ENCODE measurements around the gene LMAN1.

Gene LMAN1

DNA sequence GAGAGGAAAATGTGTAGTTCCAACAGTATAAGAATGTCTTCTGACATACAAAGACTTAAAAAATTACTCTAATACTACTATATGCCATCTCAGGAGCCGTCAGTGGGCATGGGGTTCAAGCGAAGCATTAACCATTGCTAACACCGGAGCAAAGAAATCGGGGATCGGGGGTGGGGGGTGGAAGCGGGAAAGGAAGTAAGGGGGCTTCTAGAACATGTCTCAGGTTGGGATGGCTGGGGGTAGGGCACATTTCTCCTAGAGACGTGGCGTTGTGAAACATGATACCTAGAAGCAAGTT lies 702 bp downstream of the LMAN1 start:
- DNase-seq: no peak

DNA sequence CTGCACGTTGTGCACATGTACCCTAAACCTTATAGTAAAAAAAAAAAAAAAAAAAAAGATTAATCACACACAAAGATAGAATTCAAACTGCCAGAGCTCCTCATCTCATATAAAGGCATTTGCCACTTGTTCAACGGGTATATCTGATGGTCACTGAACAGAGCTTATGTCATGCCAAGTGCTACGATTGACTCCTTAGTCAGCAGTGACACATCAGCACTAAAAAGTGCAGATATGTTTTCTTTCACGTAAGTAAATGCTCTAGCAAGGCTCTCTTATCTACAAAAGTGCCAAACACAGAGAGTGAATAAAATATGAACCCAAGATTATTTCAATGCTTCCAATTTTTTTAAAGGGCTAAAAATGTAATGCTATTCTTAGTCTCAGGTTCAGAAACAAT lies 1.1 kb downstream of the LMAN1 start:
- no peak for DNase-seq

DNA sequence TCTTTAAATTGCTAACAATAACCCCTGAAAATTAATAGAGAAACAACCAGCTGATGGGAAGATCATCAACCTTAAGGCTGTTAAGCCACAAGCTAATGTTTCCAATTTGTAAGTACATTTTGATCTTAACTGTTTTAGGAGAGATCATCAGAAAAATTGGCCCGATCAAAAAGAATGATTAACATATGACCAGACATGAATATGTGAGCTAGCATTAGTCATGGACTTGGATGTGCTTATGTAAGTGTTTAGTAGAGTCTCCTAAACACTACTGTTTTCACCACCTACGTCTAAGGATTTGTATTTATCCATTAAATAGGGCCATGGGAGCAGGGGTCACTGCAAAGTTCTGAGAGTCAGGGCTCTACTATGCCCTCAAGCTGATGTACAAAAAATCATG lies 4.3 kb downstream of the LMAN1 start:
- no peak for DNase-seq

DNA sequence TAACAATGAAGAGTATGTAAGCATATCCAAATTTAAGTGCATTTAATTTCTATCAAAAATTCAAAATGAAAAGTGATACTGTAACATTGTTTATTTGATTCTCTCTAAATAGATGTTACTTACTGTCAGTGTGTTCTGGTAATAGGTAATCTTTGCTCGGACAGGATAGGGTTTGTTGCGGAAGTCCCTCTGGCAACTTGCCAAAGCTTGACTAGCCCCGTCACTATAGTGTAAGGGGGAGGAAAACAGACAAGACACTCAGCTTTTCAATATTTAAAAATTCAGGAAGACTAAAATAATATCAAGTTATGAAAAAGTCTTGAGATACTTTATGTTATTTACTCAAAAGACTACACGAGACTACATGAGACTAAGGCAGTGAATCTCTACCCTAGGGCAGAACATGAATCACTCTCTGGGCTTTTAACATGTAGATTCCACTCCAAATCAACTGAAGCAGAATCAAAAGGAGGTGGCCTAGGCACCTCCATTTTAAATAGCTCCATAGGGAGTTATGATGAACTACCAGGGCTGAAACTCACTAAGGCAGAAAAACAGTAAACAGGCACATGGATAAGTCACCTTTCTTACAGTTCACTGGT lies 5.9 kb downstream of the LMAN1 start:
- DNase-seq: peak in 1 of 2 experiments; percentile 24

DNA sequence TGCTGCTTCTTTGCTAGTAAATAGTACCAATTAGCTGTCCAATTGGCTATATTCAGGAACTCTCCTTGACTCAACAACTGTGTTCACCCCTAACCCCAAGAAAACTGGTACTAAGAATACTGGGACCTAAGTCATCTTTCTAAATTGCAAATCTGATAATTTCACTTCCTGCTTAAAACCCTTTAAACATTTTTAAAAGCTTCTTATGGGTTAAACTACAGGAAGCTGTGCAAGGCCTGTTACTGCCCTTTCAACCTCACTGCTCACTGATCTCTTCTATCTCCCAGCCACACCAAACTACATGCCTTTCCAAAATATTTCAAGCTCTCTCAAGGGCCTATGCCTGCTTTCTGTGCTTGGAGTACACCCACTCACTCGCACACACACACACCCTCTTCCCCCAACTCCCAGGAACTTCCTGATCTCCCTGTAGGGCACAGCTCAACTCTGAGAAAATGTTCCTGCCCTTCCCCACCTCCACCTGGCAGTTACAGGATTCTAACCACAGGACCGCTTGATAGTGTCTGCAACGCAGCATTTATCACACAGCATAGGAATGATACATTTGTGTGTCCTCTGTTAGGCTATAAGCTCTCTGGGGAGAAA lies 6.7 kb downstream of the LMAN1 start:
- DNase-seq: no peak

DNA sequence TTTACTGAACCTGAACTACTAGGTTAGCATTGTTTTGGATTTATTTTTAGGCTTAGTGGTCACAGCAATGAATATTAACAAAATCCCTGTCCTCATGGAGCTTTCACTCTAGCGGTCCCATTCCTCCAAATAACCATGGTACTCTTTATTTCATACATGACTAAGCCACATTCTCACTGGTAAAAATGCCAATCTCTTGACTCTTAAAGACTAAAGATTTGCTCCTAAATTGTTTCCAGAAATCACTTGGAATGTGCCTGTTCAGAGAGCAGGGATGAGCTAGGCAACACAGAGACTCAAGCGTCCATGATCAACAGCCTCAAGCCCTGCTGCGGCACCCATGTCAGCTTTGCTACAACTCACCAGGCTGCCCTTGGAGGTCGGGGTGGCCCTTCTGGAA lies 13.5 kb downstream of the LMAN1 start:
- no peak for DNase-seq

DNA sequence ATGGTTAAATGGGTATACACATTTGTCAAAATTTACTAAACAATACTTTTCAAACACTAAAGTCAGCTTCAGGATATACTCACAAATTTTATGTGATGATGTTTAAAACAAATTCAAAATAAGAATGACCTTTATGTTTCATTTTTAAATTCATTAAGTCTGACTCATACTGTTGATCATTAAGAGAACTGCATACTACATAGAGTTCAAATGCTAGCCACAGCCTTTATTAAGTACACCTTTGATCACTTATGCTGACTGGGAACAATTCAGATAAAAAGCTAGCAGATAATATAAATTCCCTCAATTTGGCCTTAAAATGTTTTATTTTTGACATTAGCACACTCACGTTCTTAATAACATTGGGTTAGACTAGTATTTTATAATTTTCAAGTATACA lies 14.1 kb downstream of the LMAN1 start:
- DNase-seq: no peak

DNA sequence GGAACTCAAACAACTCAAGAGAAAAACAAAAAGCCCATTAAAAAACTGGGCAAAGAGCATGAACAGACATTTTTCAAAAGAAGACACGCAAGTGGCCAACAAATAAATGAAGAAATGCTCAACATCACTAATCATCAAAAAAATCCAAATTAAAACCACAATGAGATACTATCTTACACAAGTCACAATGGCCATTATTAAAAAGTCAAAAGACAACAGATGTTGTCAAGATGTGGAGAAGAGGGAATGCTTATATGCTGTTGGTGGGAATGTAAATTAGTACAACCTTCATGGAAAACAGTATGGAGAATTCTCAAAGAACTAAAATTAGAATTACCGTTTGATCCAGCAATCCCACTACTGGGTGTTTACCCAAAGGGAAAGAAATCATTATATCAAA lies 15.1 kb downstream of the LMAN1 start:
- no peak for DNase-seq

DNA sequence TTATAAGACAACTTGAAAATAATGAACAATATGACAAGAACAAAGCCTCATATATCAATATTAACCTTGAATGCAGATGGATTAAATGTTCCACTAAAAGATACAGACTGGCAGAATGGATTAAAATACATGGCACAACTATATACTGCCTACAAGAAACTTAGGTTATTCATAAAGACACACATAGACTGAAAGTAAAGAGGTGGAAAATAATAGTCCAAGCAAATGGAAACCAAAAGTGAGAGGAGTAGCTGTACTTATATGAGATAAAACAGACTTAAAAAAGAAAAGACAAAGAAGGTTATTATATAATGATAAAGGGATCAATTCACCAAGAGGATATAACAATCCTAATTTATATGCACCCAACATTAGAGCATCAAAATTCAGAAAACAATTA lies 18.2 kb downstream of the LMAN1 start:
- no peak for DNase-seq

DNA sequence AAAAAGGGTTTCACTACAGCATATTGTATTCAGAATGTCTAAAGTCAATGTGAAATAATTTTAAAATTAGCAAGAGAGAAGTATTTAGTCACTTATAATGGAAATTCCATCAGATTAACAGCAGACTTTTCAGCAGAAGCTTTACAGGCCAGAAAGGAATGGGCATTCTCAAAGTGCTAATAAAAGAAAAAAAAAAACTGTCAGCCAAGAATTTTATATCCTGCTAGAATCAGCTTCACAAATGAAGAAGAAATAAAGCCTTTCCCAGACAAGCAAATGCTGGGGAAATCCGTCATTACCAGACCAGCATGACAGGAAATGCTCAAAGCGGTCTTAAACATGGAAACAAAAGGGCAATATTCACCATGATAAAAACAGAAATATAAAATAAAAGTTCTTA lies 18.8 kb downstream of the LMAN1 start:
- DNase-seq: no peak

DNA sequence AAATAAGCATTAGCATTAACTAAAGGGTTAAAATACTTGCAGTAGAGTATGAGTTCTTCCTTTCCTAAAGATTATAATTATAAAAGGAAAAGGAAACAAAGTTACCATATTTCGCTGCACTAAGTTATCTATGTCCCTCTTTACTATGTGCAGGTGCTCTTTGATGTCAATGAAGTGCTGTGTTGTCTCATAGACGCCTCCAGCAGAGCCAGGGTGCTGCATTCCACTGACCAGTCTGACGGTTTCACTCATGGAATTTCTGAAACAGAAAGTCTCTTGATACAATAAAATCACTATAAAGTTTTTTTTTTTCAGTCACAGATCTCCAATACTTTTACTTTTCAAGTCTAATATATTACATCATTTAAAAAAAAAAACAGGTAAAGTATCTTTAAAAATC lies 26.1 kb downstream of the LMAN1 start:
- DNase-seq: no peak

DNA sequence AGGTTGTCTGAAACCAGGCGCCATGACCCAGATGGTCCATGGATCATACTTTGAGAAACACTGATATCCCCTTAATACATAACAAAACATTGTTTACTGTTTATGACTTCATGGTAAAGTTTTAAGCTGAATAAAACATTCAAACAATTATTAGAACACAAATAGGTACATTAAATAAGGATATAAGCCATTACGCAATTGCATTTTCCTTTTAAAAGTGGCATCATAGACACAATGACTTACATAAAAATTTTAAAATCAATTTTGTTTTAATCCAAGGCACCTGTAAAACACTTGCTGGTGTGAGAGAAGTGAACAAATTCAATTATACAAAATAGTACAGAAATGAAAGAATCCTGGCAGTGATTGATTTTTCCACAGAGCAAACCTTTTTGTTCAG lies 30.4 kb downstream of the LMAN1 start:
- DNase-seq: no peak

DNA sequence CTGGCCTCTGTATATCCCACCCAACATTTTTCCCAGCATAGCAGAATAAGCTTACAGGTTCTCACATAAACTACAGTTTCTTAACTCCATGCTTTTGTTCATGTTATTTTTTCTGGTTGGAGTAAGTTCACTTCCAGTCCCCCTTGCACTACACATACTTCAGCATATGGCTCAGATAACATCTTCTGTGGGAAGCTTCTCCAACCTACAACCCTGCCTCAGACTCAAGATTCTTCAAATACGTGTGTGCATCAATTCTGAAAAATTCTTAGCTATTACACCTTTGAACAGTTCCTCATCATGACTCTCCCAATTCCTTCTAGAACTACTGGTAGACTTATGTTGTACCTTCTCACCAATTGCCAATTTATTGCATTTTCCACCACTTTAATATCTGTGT lies 33.1 kb downstream of the LMAN1 start:
- no peak for DNase-seq

DNA sequence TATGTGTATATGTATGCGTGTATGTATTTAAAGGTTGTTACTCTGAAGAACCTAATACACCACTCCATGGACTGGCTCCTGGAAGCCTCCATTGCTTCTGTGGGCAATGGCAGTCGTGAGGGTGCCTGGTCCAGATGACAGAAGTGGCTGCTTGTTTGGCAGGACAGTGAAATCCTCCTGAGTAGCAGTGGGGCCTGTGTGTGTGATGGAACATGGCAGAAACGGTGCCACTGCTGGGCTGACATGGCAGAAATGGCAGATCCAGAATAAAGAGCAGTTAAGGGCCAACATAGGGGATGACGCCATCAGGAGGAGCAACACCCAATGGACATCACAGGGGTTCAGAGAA lies 34.5 kb downstream of the LMAN1 start:
- no peak for DNase-seq

DNA sequence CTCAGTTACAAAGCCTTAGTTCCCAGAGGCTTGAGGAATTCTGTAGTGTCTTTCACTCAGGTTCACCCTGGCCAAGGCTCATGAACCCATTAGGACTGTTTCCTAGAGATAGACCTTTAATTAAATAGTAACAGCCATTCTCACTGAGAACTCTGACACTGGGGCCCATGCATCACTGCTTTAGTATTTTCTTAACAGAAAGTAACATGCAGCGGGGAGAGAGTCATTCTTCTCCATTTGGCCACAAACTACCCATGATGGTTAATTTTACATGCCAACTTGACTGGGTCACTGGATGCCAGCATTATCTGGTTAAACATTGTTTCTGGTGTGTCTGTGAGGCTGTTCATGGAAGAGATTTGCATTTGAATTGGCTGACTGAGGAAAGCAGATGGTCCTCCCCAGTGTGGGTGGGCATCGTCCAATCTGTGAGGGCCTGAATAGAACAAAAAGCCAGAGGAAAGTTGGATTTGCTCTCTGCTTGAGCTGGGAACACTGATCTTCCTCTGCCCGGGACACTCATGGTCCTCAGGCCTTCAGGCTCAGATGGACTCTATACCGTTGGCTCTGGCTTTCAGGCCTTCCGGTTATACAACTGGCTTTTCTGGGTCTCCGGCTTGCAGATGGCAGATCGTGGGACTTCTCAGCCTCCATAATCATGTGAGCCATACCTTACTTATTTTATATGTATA lies 35.0 kb downstream of the LMAN1 start:
- DNase-seq: no peak

DNA sequence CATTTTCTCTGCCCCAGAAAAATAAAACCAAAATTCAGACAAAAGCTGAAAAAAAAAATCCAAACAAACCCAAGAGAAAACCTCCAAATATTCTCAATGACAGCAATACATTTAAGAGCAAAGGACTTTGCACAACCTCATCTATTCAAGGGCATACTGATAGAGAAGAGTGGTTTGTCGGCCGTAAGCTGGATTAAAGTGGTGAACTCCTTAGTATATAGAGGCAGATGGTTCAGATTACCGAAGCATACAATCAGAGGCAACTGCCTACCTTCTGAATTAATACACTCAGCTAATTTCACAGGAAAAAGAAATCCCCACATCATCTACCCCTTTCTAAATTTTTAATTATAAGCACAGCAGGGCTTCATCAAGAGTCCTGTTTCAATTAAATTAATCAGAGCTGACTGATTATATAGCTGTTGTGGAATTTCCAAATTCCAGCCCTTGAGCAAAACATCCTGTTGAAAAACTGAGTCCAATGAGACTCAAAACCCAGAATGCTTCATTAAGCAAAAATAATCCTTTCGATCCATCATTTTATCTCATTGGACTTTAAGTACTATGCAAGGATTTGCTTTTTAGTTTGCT lies 40.5 kb downstream of the LMAN1 start, which contains the start of gene CPLX4:
TSS of gene CPLX4 (minus strand) at position 190 of the 591 bp plus-strand sequence. CDS start at position 3, 187 bp downstream.
- no peak for DNase-seq

DNA sequence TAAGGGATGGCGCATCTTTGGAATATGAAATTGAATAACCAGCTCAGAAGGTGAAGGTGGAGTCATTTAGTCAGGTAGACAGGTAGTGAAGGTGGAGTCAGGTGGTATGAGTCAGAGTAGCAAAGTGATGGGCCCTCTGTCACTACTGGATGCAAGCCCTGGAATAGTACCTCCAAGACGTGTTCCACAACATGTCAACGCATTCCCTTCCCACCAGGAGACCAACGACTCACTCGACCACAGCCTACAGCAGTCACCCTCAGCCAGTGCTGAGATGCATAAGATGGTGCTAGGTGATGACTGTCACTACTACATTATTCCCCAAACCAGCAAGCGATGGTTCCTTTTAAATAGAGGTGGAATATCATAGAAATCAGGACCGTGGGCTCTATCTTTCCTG lies 47.4 kb downstream of the LMAN1 start:
- no peak for DNase-seq

DNA sequence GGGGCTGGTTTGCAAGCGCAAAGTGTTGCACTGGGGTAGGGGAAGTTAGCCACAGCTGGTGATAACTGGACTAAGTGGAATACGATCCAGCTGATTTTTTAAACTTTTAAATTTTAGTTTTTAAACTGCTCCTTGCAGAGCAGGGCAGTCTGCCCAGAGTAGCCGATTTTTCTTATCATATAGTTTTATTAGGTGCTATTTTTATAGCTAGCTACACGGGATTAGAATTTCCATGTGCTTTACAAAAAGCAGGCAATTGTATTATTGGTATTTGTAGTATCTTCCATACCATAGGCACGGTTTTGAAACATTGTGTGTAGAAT lies 50.2 kb downstream of the LMAN1 start:
- no peak for DNase-seq

DNA sequence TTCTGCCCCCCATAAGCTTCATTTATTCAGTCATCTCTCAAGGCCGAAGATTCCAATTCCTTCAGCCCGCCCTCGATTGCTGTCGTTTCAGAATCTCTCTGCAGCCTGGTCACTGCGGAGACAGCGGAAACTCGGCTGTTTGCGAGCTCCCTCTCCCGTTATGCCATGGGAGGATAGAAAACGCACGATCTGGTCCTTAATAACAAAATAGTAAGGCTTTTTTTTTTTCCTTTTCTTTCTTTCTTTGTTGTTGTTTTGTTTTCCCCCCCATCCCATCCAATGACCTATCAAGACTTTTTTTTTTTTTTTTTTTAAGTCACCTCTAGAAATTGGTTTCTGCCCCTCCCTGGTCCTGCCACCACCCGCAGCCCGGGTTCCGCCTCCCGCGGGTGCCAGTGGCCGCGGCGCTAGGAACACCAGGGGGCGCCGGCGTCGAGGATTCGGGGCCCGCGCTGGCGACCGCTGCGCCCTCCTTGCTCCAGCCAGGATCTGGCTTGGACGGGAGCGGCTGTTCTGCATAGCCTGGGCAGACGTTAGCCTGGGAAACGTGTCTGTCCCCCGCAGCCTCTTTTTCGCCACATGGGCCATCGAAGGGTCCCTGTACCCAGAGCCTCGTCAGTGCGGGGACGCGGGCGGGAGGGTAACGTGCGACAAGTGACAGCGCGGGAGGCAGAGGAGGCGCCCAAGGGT lies 50.7 kb downstream of the LMAN1 start:
- DNase-seq: peak; percentile 64 to 73

DNA sequence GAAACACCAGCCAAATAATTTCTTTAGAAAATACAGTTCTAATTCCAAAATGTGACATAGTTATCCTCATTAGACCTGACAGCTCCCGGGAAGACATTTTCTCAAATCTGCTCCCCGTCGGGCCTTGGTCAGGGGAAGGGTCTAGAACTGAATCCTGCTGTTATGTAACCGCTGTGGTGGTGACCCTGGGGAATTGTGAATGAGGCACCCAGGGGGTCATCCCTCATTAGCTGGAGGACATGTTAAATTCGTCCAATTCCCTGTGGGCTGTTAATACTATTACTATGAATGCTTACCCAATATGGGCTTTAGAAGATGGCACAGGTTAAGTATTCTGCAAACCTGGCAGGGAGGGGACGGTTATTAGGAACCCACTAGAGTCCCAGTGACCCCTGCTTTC lies 52.4 kb downstream of the LMAN1 start:
- no peak for DNase-seq

DNA sequence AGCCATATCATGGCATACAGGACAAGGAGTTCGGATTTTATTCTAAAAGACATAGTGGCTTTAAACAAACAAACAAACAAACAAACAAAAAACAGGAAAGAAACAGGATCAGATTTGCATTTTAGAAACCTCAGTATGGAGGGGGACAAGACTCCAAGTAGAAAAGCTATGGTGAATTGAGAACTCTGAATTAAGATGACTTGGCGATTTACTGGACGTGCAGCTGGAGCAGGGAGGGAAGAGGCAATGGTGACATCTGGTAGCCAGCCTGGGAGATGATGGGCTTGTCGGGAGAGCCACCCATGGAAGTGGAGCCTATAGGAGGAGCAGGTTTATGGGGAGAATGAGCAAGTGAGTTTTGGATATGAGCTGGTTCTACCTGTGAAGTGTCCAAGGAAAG lies 53.8 kb downstream of the LMAN1 start:
- DNase-seq: no peak

DNA sequence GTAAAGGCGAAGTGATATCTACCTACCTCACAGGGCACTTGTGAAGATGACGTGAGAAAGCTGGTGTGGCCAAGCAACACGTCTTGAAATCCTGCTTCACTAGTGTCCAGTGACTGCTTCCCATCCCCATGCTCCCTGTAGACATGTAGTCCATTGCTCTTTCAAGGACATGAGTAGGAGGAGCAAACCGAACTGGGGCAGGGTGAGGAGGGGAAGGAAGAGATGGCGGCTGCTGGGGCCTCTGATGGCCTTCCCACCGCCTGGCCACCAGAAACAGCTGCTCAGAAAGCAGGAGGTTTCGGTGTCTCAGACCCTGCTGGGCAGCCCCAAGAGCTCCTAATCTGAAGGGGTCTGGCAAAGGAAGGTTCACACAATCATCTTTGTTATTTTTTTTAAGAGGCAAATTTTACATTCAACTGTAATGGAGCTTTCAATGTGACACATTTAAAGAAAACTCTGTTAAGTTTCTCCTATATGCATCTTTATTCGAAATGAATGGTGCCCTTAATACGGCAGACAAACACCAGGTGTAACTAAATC lies 55.3 kb downstream of the LMAN1 start:
- no peak for DNase-seq

DNA sequence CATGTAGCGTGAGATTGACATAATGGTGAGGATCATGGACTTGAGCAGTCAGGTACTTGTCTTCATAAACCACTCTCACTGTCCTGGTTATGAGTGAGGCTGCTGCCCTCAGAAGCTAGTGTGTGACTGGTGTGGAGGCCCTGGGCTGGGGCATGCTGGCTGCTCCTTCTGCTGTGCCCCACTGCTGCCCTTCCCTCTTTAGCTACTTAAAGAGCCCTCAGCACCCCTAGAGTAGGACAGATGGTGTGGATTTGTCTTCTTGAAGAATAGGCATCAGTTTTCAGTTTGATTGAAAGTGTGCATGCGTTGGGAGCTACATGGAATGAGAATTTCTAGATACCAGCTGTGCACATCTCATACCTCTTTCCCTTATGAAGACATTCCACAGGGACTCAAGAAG lies 56.1 kb downstream of the LMAN1 start:
- DNase-seq: no peak

DNA sequence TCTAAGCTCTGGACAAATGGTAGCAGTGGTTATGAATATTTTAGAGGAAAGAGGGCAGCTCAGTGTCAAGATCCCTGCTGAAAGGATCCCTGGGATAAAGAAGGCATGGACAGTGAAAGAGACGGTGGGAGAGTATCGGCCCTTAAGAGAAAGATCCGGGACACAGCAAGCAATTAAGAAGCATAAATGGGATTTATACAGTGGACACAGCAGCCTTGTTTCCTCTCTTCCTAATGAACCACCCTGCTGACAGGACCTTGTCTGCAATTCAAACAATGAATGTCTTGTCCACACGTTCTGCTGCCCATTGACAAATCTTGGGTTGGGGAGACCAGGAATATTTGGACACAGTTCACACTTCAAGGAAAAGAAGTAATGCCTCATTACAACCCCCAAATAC lies 57.1 kb downstream of the LMAN1 start:
- DNase-seq: no peak
